ENCODE data around the gene WHAMM.

DNA sequence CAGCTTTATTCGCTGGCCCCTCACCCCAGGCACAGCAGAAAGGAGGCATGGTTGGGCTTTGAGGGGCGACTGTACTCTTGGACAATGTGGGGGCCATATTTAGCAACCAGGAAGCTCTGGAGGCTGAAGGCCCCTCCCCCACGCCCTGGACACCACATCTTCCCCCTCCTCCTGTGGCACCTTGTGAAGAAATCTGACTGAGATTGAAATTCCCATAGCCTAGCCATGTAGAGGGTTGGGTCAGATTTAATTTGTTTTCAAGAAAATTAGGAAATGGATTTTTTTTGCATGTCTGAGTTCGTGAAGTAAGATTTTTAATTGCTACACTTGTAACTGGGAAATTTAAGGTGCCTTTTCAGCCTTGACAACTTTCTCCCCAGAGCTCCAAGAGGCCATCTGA lies 28.1 kb upstream of the WHAMM start:
- TF ChIP-seq, protein P1, sequence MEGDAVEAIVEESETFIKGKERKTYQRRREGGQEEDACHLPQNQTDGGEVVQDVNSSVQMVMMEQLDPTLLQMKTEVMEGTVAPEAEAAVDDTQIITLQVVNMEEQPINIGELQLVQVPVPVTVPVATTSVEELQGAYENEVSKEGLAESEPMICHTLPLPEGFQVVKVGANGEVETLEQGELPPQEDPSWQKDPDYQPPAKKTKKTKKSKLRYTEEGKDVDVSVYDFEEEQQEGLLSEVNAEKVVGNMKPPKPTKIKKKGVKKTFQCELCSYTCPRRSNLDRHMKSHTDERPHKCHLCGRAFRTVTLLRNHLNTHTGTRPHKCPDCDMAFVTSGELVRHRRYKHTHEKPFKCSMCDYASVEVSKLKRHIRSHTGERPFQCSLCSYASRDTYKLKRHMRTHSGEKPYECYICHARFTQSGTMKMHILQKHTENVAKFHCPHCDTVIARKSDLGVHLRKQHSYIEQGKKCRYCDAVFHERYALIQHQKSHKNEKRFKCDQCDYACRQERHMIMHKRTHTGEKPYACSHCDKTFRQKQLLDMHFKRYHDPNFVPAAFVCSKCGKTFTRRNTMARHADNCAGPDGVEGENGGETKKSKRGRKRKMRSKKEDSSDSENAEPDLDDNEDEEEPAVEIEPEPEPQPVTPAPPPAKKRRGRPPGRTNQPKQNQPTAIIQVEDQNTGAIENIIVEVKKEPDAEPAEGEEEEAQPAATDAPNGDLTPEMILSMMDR (tag by site-specific recombination; IDR thresholded peaks at IDR 0.05), result no peak
- TF ChIP-seq, protein P2, sequence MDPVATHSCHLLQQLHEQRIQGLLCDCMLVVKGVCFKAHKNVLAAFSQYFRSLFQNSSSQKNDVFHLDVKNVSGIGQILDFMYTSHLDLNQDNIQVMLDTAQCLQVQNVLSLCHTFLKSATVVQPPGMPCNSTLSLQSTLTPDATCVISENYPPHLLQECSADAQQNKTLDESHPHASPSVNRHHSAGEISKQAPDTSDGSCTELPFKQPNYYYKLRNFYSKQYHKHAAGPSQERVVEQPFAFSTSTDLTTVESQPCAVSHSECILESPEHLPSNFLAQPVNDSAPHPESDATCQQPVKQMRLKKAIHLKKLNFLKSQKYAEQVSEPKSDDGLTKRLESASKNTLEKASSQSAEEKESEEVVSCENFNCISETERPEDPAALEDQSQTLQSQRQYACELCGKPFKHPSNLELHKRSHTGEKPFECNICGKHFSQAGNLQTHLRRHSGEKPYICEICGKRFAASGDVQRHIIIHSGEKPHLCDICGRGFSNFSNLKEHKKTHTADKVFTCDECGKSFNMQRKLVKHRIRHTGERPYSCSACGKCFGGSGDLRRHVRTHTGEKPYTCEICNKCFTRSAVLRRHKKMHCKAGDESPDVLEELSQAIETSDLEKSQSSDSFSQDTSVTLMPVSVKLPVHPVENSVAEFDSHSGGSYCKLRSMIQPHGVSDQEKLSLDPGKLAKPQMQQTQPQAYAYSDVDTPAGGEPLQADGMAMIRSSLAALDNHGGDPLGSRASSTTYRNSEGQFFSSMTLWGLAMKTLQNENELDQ (tag by site-specific recombination; IDR thresholded peaks at IDR 0.05; ENCODE audit: low read depth), result no peak
- TF ChIP-seq, protein P3, sequence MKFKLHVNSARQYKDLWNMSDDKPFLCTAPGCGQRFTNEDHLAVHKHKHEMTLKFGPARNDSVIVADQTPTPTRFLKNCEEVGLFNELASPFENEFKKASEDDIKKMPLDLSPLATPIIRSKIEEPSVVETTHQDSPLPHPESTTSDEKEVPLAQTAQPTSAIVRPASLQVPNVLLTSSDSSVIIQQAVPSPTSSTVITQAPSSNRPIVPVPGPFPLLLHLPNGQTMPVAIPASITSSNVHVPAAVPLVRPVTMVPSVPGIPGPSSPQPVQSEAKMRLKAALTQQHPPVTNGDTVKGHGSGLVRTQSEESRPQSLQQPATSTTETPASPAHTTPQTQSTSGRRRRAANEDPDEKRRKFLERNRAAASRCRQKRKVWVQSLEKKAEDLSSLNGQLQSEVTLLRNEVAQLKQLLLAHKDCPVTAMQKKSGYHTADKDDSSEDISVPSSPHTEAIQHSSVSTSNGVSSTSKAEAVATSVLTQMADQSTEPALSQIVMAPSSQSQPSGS (tag by site-specific recombination; IDR thresholded peaks at IDR 0.05; ENCODE audit: low read depth), result no peak
- no peak for TF ChIP-seq KLF16 (tag by site-specific recombination; IDR thresholded peaks at IDR 0.05)
- no peak for TF ChIP-seq ZNF274 (IDR thresholded peaks at IDR 0.05; ENCODE audit: low read length)
- TF ChIP-seq ZNF274 (tag by site-specific recombination; IDR thresholded peaks at IDR 0.05; ENCODE audit: borderline replicate concordance), result no peak
- TF ChIP-seq HOXA7 (CRISPR knock-in tag; IDR thresholded peaks at IDR 0.05; ENCODE audit: borderline replicate concordance), result no peak
- TF ChIP-seq HOXD13 (CRISPR knock-in tag; IDR thresholded peaks at IDR 0.05; ENCODE audit: borderline replicate concordance), result no peak
- no peak for TF ChIP-seq YY1 (tag by site-specific recombination; IDR thresholded peaks at IDR 0.05)
- no peak for TF ChIP-seq ZNF768 (tag by site-specific recombination; IDR thresholded peaks at IDR 0.05)

Measured in HEK293 (cell line).